Fibroblast of villous mesenchyme (primary cell): ENCODE results near the gene ETAA1. TPM values are rescaled to one million over a fixed set of nuclear protein-coding genes. Genes with fewer than 3 reads are reported as not detected.

ENCODE experiments used
- DNase-seq: peaks from one replicate; pipeline ENCODE4 v3.0.0-alpha.2; 2010; ENCODE audit warnings: low read depth
- H3K4me3 ChIP-seq: 2 replicates; pipeline ENCODE4 v1.5.1; 2011; ENCODE audit warnings: low read depth, mild to moderate bottlenecking, low read length
- CTCF ChIP-seq: IDR thresholded peaks from 2 replicates; pipeline ENCODE4 v1.5.1; 2012; ENCODE audit warnings: low read depth, mild to moderate bottlenecking, low read length; ENCODE audit not compliant: insufficient read depth
- total RNA-seq: library from RNA; depleted of rRNA; stranded (reverse); fragments of >200 nt; gene quantifications from 2 replicates; pipeline ENCODE4 v1.2.3, GENCODE V29; 2012

Gene ETAA1
- total RNA-seq, 1 donor: 17.7 TPM

- DNase-seq: no peak
- no peak for TF ChIP-seq CTCF
- H3K4me3 ChIP-seq: no peak overlapping the region
Observed at GRCh38 chr2:67384123-67384822, 12.9 kb upstream of the ETAA1 start.

GRCh38 chr2:67388680-67389079, 8.5 kb upstream of the ETAA1 start:
- no peak overlapping the region for H3K4me3 ChIP-seq
- no peak for TF ChIP-seq CTCF
- DNase-seq: no peak

- no peak for TF ChIP-seq CTCF
- DNase-seq: peak; percentile 54
- no peak overlapping the region for H3K4me3 ChIP-seq
Observed at GRCh38 chr2:67389286-67389685, 7.8 kb upstream of the ETAA1 start.

- no peak for TF ChIP-seq CTCF
Observed at GRCh38 chr2:67389788-67390187, 7.3 kb upstream of the ETAA1 start.

GRCh38 chr2:67393237-67393636, 3.9 kb upstream of the ETAA1 start:
- no peak for TF ChIP-seq CTCF
- no peak overlapping the region for H3K4me3 ChIP-seq
- DNase-seq: peak; percentile 12

More at GRCh38 chr2:67389788-67390187, 7.3 kb upstream of the ETAA1 start:
- no peak for DNase-seq
- no peak overlapping the region for H3K4me3 ChIP-seq

GRCh38 chr2:67394734-67395133, 2.4 kb upstream of the ETAA1 start:
- H3K4me3 ChIP-seq: no peak overlapping the region
- peak; percentile 35 for DNase-seq
- no peak for TF ChIP-seq CTCF

GRCh38 chr2:67399144-67399543, 2.0 kb downstream of the ETAA1 start:
- no peak for TF ChIP-seq CTCF
- DNase-seq: no peak
- peak overlapping the region; percentile 91 for H3K4me3 ChIP-seq
